T-cell (primary cell): Measurements from ENCODE around the gene BAD. TPM values are rescaled to one million over a fixed set of nuclear protein-coding genes. Genes with fewer than 3 reads are reported as not detected.

Source experiments
- ATAC-seq, 4 experiments: fragments of 200-7000 bp in 3 of 4; fragments of 150-1000 bp in 1 of 4; cut with Tn5 transposase; replicated peaks in 1 of 4; 1 replicate in 3 of 4; 2 replicates in 1 of 4; pipeline ENCODE4 v1.10.0; 2021; ENCODE audit warnings: moderate library complexity in 3 of 4, mild to moderate bottlenecking in 2 of 4, moderate number of reproducible peaks in 1 of 4
- CTCF ChIA-PET, 2 donors: fragments of 300-600 bp; sonication (Branson Sonifier 250); formaldehyde crosslinking; loops; one replicate each; lab custom pipeline; 2022; ENCODE audit warnings: antibody characterized with exemption in 2 of 2; lab: Charles Lee
- POLR2A ChIA-PET, 2 donors: fragments of 300-600 bp; sonication (Branson Sonifier 250); formaldehyde crosslinking; loops; one replicate each; lab custom pipeline; 2022; ENCODE audit warnings: antibody characterized with exemption in 2 of 2; lab: Charles Lee
- DNase-seq, 35 experiments: peaks; one replicate each; pipeline versions ENCODE4 v3.0.0 to v3.0.0-alpha.2; 2013 to 2023
- H3K27ac ChIP-seq: one replicate; pipeline ENCODE4 v1.5.1; 2013; ENCODE audit warnings: low read length
- H3K27me3 ChIP-seq, 2 experiments: replicated peaks in 1 of 2; 1 replicate in 1 of 2; 2 replicates in 1 of 2; pipeline versions ENCODE4 v1.6.1 to v1.7.0; 2013; ENCODE audit warnings: low read length in 1 of 2, mixed read lengths in 1 of 2; ENCODE audit not compliant: control insufficient read depth in 2 of 2, insufficient read depth in 2 of 2; ENCODE audit errors: extremely low read depth in 1 of 2
- H3K36me3 ChIP-seq, 2 donors: 1 replicate in 1 of 2; 2 replicates in 1 of 2; pipeline versions ENCODE4 v1.6.1 to v1.7.0; 2013; ENCODE audit warnings: low read length in 1 of 2; ENCODE audit not compliant: control insufficient read depth in 2 of 2, insufficient read depth in 1 of 2; ENCODE audit errors: extremely low read depth in 1 of 2
- H3K4me1 ChIP-seq, 2 experiments: 1 replicate in 1 of 2; 2 replicates in 1 of 2; pipeline versions ENCODE4 v1.6.1 to v1.7.0; 2013; ENCODE audit warnings: low read length in 2 of 2, mixed read lengths in 1 of 2; ENCODE audit not compliant: insufficient read depth in 2 of 2, control insufficient read depth in 1 of 2; ENCODE audit errors: extremely low read depth in 1 of 2
- H3K4me3 ChIP-seq, 2 donors: 1 replicate in 1 of 2; 2 replicates in 1 of 2; pipeline versions ENCODE4 v1.5.1 to v1.7.0; 2013; ENCODE audit warnings: mild to moderate bottlenecking in 2 of 2, low read length in 1 of 2, moderate library complexity in 1 of 2; ENCODE audit not compliant: control insufficient read depth in 1 of 2; ENCODE audit errors: extremely low read depth in 1 of 2
- H3K9me3 ChIP-seq: 2 replicates; pipeline ENCODE4 v1.7.0; 2013
- H3K27ac Mint-ChIP-seq, 2 donors: one replicate each; pipeline ENCODE4 v1.8.0; 2020 to 2021; ENCODE audit warnings: mild to moderate bottlenecking in 2 of 2, mixed read lengths in 2 of 2
- H3K27me3 Mint-ChIP-seq, 2 donors: one replicate each; pipeline ENCODE4 v1.8.0; 2021 to 2022; ENCODE audit warnings: mixed read lengths in 2 of 2
- H3K36me3 Mint-ChIP-seq: one replicate; pipeline ENCODE4 v1.8.0; 2021; ENCODE audit warnings: mixed read lengths
- H3K4me1 Mint-ChIP-seq, 3 donors: one replicate each; pipeline ENCODE4 v1.8.0; 2020 to 2022; ENCODE audit warnings: mixed read lengths in 3 of 3, mild to moderate bottlenecking in 1 of 3
- H3K4me3 Mint-ChIP-seq, 3 donors: one replicate each; pipeline ENCODE4 v1.8.0; 2020 to 2022; ENCODE audit warnings: mild to moderate bottlenecking in 3 of 3, mixed read lengths in 3 of 3, moderate library complexity in 3 of 3
- H3K9me3 Mint-ChIP-seq, 3 donors: one replicate each; pipeline ENCODE4 v1.8.0; 2020 to 2022; ENCODE audit warnings: mixed read lengths in 3 of 3
- WGBS: methylation state at CpG from one replicate; pipeline ENCODE4 v1.1.5; 2013; ENCODE audit warnings: missing lambda C conversion rate; ENCODE audit not compliant: insufficient coverage; 5-methylcytosine and 5-hydroxymethylcytosine counted together
- total RNA-seq, 35 experiments: library from RNA in 6 of 35; stranded (reverse) in 6 of 35; fragments of 120-200 nt in 1 of 35; gene quantifications; one replicate each; pipeline versions ENCODE4 v1.2.1 to v1.2.4 and lab custom pipeline; 2013 to 2026

BAD gene
- total RNA-seq, 5 donors from 2014 or later (not counting 1 experiment from before 2014, with no cell fraction given) = 17.5 to 37.7 (median 29.1) TPM

GRCh38 chr11:64241491-64242374 is 42.7 kb downstream of the BAD start:
- Mint-ChIP-seq H3K27ac (peak overlapping the region; percentile 97), H3K4me1 (peaks cover 37 to 43% (median 39%) of the 10 kb centered on the region in 3 donors), H3K36me3 (no peaks in the 10 kb centered on the region), H3K27me3 (no peaks in the 10 kb centered on the region), H3K9me3 (no peaks in the 10 kb centered on the region), H3K4me3 (peak overlapping the region; percentile 83 to 93 (median 89))
- ATAC-seq (peak in 2 of 4 experiments; percentile 1 to 2), DNase-seq (peak in 23 of 35 experiments; percentile 30 to 100 (median 99))
- Histone ChIP-seq H3K36me3 (peaks cover 16 to 27% of the 10 kb centered on the region in 2 donors), H3K27me3 (no peaks in the 10 kb centered on the region), H3K27ac (peak overlapping the region; percentile 97), H3K4me3 (peak overlapping the region; percentile 49 to 73), H3K4me1 (peaks cover 9 to 49% of the 10 kb centered on the region in 2 experiments), H3K9me3 (no peaks in the 10 kb centered on the region)
- CTCF ChIA-PET = interaction anchor here in 1 of 2 donors (0.6 to 1.1 kb wide), 7 partner anchors 35 to 77 kb away, joined by 3 to 9 read pairs (median 5); partner anchors contain the start of genes BAD, FERMT3, PRDX5 and TRMT112
- under 1% methylated on average over 55 of the region's 63 CpGs for WGBS
- POLR2A ChIA-PET = interaction anchor here (0.6 to 1.0 kb wide), 4 partner anchors 43 to 76 kb away, joined by 3 to 5 read pairs (median 3); partner anchors contain the start of genes BAD (in 1 of the 2) and TRMT112 (in 1 of the 2)

- ChIA-PET CTCF (interaction anchor here in 1 of 2 donors (0.6 to 1.1 kb wide), 7 partner anchors 35 to 77 kb away, joined by 3 to 9 read pairs (median 5); partner anchors contain the start of genes BAD, FERMT3, PRDX5 and TRMT112), POLR2A (interaction anchor here (0.6 to 1.0 kb wide), 3 partner anchors 43 to 76 kb away, joined by 3 to 5 read pairs (median 3); partner anchors contain the start of genes BAD (in 1 of the 2) and TRMT112 (in 1 of the 2))
- ATAC-seq = peak; percentile 80 to 88 (median 82)
- no peaks in the 10 kb centered on the region for H3K27me3 ChIP-seq
- H3K4me1 ChIP-seq = peaks cover 9 to 48% of the 10 kb centered on the region in 2 experiments
- H3K27me3 Mint-ChIP-seq = no peaks in the 10 kb centered on the region
- DNase-seq = peak in 13 of 35 experiments; percentile 99 to 100 (median 100)
- no peaks in the 10 kb centered on the region for H3K9me3 ChIP-seq
- H3K27ac ChIP-seq = peak overlapping the region; percentile 97
- H3K27ac Mint-ChIP-seq = peak overlapping the region; percentile 97
- H3K36me3 Mint-ChIP-seq = no peaks in the 10 kb centered on the region
- H3K4me3 ChIP-seq = peak overlapping the region; percentile 49 to 73
- H3K4me3 Mint-ChIP-seq = peak overlapping the region; percentile 83 to 93 (median 89)
- WGBS = 1% methylated on average over 22 of the region's 24 CpGs
- no peaks in the 10 kb centered on the region for H3K9me3 Mint-ChIP-seq
- peaks cover 16 to 27% of the 10 kb centered on the region in 2 donors for H3K36me3 ChIP-seq
- peaks cover 37 to 43% (median 39%) of the 10 kb centered on the region in 3 donors for H3K4me1 Mint-ChIP-seq
Observed at GRCh38 chr11:64241241-64241490, 43.3 kb downstream of the BAD start.

DNA sequence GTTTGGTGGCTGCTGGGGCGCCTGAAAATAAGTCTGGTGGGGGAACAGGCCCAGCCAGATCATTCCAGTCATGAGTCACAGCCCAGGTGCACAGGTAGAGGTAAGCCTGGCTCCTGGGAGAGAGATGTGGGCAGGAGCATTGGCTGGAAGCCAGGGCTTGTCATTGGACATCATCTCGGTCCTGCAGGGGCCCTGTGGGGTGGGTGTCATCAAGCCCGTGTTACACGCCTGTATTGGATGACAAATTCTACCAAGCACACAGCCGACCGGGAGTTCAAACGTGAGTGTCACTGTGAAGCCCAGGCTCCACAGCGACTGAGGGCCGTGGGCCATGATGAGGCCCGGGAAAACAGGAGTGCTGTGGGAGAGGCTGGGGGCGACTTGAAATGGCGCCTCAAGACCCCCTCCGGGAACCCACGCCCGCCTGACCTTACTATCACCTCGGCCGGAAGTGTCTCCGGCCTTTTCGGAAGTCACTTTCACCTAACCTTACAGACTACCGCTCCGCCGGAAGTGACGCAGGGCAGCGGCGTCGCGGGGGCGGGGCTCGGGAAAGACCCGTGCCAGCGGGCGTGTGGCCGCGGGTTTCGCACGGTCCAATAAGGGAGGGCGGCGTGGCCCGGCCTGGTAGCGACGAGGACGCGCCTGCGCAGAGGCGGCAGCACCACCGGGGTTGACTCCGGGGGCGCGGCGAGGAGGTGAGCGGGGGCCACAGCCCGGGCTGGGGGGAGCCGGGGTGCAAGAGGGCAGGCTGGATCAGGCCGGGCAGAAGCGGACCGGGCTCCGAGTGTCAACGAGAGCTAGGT is 43.8 kb downstream of the BAD start, which contains the start of gene FKBP2:
TSS of gene FKBP2 (plus strand) at position 661 of the 806 bp plus-strand sequence. CDS start 1,293 bp downstream, outside the sequence.
- Mint-ChIP-seq H3K36me3 (no peaks in the 10 kb centered on the region), H3K9me3 (no peaks in the 10 kb centered on the region), H3K4me3 (peak within 1 kb of the TSS; percentile 83 to 93 (median 89)), H3K27me3 (no peaks in the 10 kb centered on the region), H3K4me1 (peaks cover 36 to 45% (median 37%) of the 10 kb centered on the region in 3 donors), H3K27ac (peak within 1 kb of the TSS; percentile 97)
- ChIA-PET POLR2A (interaction anchor here (0.6 to 1.0 kb wide), 3 partner anchors 43 to 77 kb away, joined by 3 to 5 read pairs (median 3); partner anchors contain the start of genes BAD (in 1 of the 2) and TRMT112 (in 1 of the 2)), CTCF (interaction anchor here in 1 of 2 donors (0.6 to 1.1 kb wide), 7 partner anchors 34 to 77 kb away, joined by 3 to 9 read pairs (median 5); partner anchors contain the start of genes BAD, FERMT3, PRDX5 and TRMT112)
- H3K4me3 ChIP-seq = peak within 1 kb of the TSS; percentile 49 to 73
- 2% methylated on average over 46 of the region's 58 CpGs for WGBS
- peak; percentile 95 to 99 (median 98) for DNase-seq
- peaks cover 16 to 27% of the 10 kb centered on the region in 2 donors for H3K36me3 ChIP-seq
- peak within 1 kb of the TSS; percentile 97 for H3K27ac ChIP-seq
- H3K4me1 ChIP-seq = peaks cover 9 to 48% of the 10 kb centered on the region in 2 experiments
- H3K9me3 ChIP-seq = no peaks in the 10 kb centered on the region
- peak; percentile 72 to 74 (median 72) for ATAC-seq
- no peaks in the 10 kb centered on the region for H3K27me3 ChIP-seq

GRCh38 chr11:64239662-64240434 is 44.6 kb downstream of the BAD start:
- H3K4me3 Mint-ChIP-seq = peak overlapping the region; percentile 83 to 93 (median 89)
- POLR2A ChIA-PET = interaction anchor here in 1 of 2 donors (0.6 kb wide), 1 partner anchor 14 kb away, joined by 4 read pairs; the partner anchor contains the start of genes NUDT22 and TRPT1
- Histone ChIP-seq H3K4me3 (peak overlapping the region in 1 of 2 donors; percentile 73), H3K9me3 (no peaks in the 10 kb centered on the region), H3K27me3 (no peaks in the 10 kb centered on the region), H3K36me3 (peaks cover 16 to 27% of the 10 kb centered on the region in 2 donors), H3K27ac (peak overlapping the region; percentile 97), H3K4me1 (peaks cover 12 to 48% of the 10 kb centered on the region in 2 experiments)
- no peaks in the 10 kb centered on the region for H3K27me3 Mint-ChIP-seq
- H3K27ac Mint-ChIP-seq = peak overlapping the region; percentile 97
- ATAC-seq = no peak
- CTCF ChIA-PET = no interaction called here
- 62% methylated on average over 6 of the region's 11 CpGs for WGBS
- no peaks in the 10 kb centered on the region for H3K9me3 Mint-ChIP-seq
- peak in 2 of 35 experiments; percentile 26 to 48 for DNase-seq
- no peaks in the 10 kb centered on the region for H3K36me3 Mint-ChIP-seq
- peaks cover 39 to 47% (median 41%) of the 10 kb centered on the region in 3 donors for H3K4me1 Mint-ChIP-seq

DNA sequence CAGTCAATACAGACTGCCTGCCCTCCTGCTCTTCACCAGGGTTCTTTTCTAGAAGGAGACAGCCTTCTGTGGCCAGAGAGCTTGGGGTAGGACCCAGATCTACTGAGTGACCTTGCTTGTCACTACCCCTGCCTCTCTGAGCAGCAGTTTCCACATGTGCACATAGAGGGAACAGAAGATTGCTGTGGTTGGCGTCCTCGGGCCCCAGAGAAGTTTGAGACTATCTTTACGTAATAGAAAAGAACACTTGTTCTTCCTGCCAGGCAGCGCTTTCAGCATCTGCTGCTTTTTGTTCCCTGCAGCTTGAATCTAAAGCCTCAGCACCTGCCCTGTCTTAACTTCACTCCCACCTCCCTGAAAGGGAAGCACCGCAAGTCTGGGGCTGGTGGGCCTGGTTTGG is 45.5 kb downstream of the BAD start:
- 100% methylated on average over 3 of the region's 5 CpGs for WGBS
- DNase-seq (no peak), ATAC-seq (no peak)
- no peaks in the 10 kb centered on the region for H3K9me3 ChIP-seq
- no peak overlapping the region for H3K27ac ChIP-seq
- CTCF ChIA-PET = no interaction called here
- H3K4me1 ChIP-seq = peaks cover 12 to 45% of the 10 kb centered on the region in 2 experiments
- no peak overlapping the region for H3K4me3 Mint-ChIP-seq
- peak overlapping the region; percentile 55 to 66 for H3K27ac Mint-ChIP-seq
- no peaks in the 10 kb centered on the region for H3K27me3 Mint-ChIP-seq
- no peaks in the 10 kb centered on the region for H3K9me3 Mint-ChIP-seq
- no peak overlapping the region for H3K4me3 ChIP-seq
- peaks cover 38 to 44% (median 41%) of the 10 kb centered on the region in 3 donors for H3K4me1 Mint-ChIP-seq
- no peaks in the 10 kb centered on the region for H3K27me3 ChIP-seq
- H3K36me3 Mint-ChIP-seq = no peaks in the 10 kb centered on the region
- H3K36me3 ChIP-seq = peaks cover 16 to 24% of the 10 kb centered on the region in 2 donors
- POLR2A ChIA-PET = no interaction called here
